GM13977 (cell line): ENCODE measurements around the gene UGT1A3.

Source experiments
- DNase-seq: peaks from one replicate; pipeline ENCODE4 v3.0.0; 2012; ENCODE audit warnings: low spot score
- CTCF ChIP-seq: IDR thresholded peaks from 2 replicates; pipeline ENCODE4 v1.5.1; 2012; ENCODE audit warnings: mild to moderate bottlenecking, control low read depth; ENCODE audit not compliant: insufficient read depth; ENCODE audit errors: extremely low read depth, missing control alignments
- in situ Hi-C: fragments of 300-500 bp; cut with MboI; formaldehyde crosslinking; loops from one replicate; pipeline ENCODE4 v1.12.0; 2022; ENCODE audit warnings: low sequenced_read_pairs, low pct_unique_long_range_greater_than_20kb, mixed read lengths, inconsistent platforms; ENCODE audit not compliant: unreplicated experiment

The UGT1A3 gene

GRCh38 chr2:233758849-233759248 lies 30.0 kb downstream of the UGT1A3 start:
- in situ Hi-C loops: no loop called here

GRCh38 chr2:233760043-233760442 lies 31.2 kb downstream of the UGT1A3 start, which contains the start of gene UGT1A1:
UGT1A1 (plus strand) TSS chr2:233760270; CDS start chr2:233760288, 18 bp downstream.
- no peak for TF ChIP-seq CTCF
- in situ Hi-C loops: no loop called here
- DNase-seq: no peak

More at GRCh38 chr2:233758849-233759248, 30.0 kb downstream of the UGT1A3 start:
- no peak for DNase-seq
- no peak for TF ChIP-seq CTCF

GRCh38 chr2:233761040-233761769 lies 32.4 kb downstream of the UGT1A3 start:
- DNase-seq: no peak
- no peak for TF ChIP-seq CTCF

GRCh38 chr2:233764264-233764663 lies 35.4 kb downstream of the UGT1A3 start:
- no peak for DNase-seq
- TF ChIP-seq CTCF: no peak
- in situ Hi-C loops: no loop called here

More at GRCh38 chr2:233761040-233761769, 32.4 kb downstream of the UGT1A3 start:
- in situ Hi-C loops: no loop called here

- DNase-seq: no peak
- no peak for TF ChIP-seq CTCF
- in situ Hi-C loops: no loop called here
Observed at GRCh38 chr2:233764761-233765160, 35.9 kb downstream of the UGT1A3 start.

GRCh38 chr2:233766416-233766815 lies 37.6 kb downstream of the UGT1A3 start:
- in situ Hi-C loops: no loop called here
- no peak for DNase-seq
- TF ChIP-seq CTCF: no peak
